ENCODE measurements around the gene DIAPH2.

DNA sequence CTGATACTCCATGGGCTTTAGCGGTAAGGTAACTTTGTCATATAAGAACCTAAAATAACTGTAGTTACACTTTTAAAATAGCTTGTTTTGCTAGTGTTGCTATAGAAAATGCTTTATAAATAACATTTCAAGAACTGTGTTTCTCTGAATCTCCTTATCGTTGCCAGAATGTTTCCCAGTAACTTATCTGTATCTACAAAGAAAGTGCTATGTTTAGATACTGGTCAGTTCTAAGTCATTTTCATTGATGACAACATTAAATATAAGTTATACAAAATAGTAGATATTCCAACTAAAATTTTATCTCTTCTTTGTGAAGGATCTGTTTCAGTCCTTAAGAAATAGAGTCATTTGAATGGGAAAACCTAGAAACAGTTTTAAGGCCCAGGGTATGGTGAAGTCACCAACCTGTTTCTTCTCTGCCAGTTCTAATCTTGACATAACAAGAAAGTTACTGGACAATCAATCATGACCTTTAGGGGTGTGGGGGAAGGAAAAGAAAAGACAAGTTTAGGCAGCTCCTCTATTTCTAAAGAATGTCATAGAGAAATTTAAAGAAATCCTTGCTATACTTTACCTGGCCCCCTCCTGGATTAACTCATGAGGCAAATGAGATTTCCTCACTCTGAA, 625.0 kb downstream of the DIAPH2 start:
- TF ChIP-seq POLR2A (IDR thresholded peaks at IDR 0.05; ENCODE audit: low read depth, low read length), result no peak
- TF ChIP-seq POLR2AphosphoS5 (IDR thresholded peaks at IDR 0.05; ENCODE audit: low read depth, low read length), result no peak

All from GM12891 (cell line).